Mucosa of gallbladder (tissue), 1 donor: Measurements from ENCODE around the gene SUPT20HL2. TPM values are rescaled to one million over a fixed set of nuclear protein-coding genes. Genes with fewer than 3 reads are reported as not detected.
A peak's percentile ranks its signal among the peaks of the same experiment; 100 is the strongest.
"Not testable (repeated sequence)": the region's sequence is repeated elsewhere in the genome, so short reads cannot be mapped to it uniquely, and the experiment has no call there.

ENCODE experiments used
- DNase-seq: peaks from one replicate; pipeline ENCODE4 v3.0.0-alpha.2; 2020; ENCODE audit warnings: low spot score
- total RNA-seq: library from RNA; stranded (reverse); gene quantifications from one replicate; pipeline ENCODE4 v1.2.1, GENCODE V29; 2021
- donor health status: DM: no; HTN: no; CAD: no.

The SUPT20HL2 gene
- total RNA-seq, 1 donor from 2014 or later = not detected

DNA sequence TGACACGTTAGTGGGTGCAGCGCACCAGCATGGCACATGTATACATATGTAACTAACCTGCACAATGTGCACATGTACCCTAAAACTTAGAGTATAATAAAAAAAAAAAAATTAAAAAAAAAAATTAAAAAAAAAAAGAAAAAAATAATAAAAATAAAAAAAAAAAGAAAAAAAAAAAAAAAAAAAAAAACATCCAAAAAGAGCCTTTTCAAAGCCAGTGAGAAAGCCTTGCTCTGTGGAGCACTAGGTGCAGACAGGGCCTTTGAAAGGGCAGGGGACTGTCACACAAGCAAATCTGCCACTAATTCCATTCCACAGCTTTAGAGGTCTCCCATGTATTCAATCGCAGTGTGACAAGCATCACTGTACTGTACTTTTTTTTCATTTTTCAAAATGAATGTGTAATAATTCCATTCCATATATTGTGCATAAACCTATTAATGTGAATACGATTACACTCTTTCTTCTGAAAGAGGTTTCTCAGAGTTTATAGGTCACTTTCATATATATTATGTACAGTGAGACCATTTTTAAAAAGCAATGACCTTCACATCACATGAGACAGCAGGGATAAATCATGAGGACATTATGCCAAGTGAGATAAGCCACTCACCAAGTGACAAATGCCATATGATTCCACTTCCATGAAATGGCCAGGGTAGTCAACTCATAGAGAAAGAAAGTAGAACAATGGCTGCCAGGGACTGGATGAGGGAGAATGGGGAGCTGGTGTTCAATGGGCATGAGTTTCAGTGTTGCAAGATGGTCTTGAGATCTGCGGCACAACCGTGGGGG is 4.1 kb downstream of the SUPT20HL2 start:
- DNase-seq = not testable (repeated sequence)

DNA sequence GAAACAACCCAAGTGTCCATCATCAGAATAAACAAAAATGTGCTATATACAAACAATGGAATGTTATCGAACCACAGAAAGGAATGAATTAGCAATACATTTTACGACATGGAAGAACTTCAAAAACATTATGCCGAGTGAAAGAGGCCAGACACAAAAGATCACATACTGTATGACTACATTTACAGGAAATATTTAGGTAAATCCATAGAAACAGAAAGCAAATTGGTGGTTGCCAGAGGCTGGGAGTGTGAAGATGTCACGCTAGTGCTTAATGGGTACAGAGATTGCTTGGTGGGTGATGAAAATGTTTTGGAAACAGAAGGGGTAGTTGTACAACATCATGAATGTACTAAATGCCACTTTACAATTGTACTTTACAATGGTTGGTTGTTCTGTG is 5.1 kb downstream of the SUPT20HL2 start:
- DNase-seq = not testable (repeated sequence)

DNA sequence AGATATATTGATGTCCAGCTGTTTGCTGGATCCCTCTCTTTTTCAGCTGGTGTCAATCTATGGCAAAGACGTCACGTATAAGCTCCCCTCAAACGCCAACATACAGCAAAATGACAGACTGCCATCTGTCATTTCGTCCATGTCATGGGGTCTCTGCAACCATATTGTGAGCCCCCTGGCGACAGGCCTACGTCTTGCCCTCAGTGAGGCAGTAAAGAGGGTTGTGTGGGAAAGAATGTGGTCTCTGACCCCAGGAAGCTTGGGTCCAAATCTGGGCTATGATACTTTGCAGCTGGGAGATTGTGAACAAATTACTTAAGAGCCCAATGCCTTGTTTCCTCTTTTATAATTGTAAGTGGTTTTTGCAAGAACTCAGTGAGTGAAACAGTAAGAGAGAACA is 7.4 kb downstream of the SUPT20HL2 start:
- no peak for DNase-seq

DNA sequence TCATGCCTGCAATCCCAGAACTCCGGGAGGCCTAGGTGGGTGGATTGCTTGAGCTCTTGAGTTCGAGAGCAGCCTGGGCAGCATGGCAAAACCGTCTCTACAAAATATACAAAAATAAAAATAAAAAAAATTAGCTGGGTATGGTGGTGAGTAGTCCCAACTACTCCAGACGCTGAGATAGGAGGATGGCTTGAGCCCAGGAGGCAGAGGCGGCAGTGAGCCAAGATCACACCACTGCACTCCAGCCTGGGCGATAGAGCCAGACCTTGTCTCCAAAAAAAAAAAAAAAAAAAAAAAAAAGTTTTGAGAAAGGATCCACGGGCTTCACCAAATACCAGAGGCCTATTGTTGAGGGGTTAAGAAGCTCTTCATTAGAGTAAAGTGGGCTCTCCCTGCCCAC is 8.0 kb downstream of the SUPT20HL2 start:
- DNase-seq = no peak

DNA sequence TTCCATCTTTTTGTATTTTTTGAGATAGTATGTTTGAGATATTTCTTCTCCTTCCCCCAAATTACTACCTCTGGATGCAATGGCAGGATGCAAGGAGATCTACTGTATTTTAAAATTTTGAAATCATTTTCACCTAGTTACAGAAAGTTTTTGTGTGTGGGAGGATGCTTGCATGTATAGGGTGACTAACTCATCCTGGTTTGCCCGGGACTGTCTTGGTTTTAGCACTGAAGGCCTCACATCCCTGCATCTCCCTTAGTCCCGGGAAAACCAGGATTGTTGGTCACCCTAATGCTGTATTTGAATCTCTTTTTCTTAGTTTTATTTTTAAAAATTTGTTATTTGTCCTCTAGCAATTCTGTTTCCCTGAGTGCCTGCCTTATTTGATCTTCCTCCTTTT is 12.1 kb downstream of the SUPT20HL2 start:
- no peak for DNase-seq

DNA sequence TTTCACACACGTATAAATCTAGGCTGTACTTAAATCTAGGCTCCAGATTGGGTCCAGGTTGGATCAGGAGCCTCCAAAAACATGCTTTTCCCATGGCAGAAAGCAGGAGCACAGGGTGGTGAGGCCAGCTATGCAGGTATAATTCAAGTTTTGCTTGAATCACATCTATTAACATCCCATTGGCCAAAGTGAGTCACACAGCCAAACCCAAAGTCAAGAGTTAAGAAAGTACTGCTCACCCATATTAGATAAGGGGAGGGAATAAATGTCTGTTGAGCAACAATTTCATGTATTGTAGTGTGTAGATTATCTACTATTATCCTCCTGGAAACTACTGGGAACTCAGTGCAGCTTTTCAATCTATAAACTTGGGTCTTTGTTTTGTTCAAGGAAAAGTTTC is 12.8 kb downstream of the SUPT20HL2 start:
- DNase-seq = no peak

DNA sequence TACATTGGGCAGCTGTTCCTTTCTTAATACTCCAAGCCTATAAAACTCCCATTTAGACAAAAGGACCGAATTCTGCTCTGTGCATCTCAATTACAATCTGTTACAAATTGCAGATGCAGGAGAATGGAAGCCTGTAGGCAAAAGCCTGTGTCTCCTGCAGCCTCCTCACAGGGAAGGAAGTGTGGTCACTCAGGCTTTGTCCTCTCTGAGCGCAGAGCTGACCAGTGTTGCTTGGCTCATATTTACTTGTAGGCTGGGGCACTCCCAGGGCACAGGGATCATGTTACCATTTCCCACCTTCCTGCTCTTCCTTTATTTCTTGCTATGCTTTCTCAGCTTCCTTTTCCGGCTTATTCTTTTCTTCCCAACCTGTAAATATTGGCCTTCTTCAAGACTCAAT is 15.7 kb downstream of the SUPT20HL2 start:
- no peak for DNase-seq

DNA sequence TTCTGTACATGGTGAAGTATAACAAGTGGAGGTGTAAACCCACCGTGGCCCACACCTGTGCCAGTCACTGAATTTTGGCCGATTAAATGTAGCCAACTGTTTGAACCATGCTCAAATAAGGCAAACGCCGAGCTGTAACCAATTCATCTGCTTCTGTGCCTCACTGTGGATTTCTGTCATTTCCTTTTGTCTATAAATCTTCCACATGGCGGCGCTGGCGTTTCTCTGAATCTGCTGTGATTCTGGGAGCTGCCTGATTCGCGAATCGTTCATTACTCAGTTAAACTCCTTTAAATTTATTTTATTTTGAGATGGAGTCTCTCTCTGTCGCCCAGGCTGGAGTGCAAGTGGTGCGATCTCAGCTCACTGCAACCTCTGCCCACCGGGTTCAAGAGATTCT is 19.2 kb downstream of the SUPT20HL2 start:
- DNase-seq = no peak

DNA sequence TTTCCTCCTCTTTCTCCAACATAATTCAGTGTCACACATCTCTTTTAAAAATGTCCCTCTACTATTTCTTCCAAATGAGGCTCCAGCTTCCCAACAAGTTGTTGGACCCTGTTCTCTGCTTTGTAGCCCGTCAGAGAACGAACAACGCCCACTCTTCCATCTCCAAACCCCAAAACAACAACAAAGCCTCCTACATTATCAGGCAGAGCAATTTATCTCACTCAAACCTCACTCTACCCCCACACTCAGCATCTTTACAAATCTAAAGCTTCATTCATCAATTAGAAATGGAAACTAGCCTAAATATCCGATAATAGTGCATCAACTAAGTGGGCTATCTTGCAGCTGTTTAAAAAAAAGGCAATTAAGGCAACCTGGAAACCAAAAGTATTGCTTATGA is 20.5 kb downstream of the SUPT20HL2 start:
- no peak for DNase-seq

DNA sequence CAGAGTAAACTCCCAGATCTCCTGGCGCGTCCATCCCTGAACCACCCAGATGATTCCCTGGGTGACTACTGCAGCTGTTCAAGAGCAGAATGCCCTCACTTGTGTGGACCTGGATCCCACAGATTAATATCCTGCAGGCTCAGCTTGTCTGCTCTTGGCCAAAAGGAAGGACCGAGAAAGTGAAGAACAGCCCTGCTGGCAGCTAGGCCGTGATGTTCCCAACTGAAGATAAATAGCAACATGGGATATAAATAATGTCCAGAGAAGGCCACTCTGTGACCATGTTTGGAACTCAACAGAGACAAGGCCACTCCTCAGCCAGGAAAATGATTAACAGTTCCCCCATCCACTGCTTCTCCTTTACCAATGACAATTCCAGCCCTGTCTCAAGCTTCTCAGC is 21.5 kb downstream of the SUPT20HL2 start:
- DNase-seq = peak; percentile 11

DNA sequence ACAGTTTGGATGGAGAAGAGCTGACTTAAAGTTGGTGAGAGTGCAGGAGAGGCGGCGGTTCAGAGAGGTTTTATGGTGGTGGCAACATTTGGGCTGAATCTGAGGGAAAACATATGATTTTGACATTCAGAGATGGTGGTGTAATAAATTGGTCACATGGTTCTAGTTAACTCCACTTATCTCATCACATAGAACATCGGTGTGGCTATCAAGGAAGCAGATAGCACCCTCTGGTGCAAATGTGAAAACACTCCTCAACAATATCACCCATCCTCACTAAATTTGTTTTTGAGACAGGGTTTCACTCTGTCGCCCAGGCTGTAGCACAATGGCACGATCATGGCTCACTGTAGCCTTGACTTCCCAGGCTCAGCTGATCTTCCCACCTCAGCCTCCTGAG is 28.8 kb downstream of the SUPT20HL2 start:
- DNase-seq = no peak

DNA sequence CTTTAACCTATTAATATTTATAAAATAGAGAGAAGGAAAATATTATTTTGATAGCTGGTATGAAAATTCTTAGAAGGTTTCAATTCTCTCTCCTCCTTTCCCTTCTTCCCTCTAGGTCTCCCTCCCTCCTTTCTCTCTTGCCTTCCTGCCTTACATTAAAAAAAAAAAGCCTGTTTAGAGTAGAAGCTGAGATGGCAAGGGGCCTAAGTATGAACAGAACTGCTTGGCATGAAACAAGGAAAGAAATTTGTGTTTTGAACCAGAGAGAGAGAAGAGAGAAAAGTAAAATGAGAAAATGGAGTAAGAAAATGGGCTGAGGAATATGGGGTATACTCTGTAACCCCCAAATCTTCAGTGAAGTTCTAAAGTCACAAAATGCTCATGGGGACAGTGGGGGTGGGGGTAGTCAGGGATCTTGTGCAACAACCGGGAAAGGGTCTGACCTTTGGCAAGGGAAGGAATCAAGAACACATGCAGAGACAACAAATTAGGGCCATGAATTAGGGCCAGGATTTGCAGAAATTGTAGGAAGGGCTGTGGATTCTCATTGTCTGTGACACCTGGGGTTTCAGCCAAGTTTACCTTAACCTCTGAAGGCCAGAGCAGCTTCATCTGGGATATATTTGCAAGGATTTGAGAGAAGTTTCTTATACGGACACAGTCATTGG is 30.6 kb downstream of the SUPT20HL2 start:
- no peak for DNase-seq

DNA sequence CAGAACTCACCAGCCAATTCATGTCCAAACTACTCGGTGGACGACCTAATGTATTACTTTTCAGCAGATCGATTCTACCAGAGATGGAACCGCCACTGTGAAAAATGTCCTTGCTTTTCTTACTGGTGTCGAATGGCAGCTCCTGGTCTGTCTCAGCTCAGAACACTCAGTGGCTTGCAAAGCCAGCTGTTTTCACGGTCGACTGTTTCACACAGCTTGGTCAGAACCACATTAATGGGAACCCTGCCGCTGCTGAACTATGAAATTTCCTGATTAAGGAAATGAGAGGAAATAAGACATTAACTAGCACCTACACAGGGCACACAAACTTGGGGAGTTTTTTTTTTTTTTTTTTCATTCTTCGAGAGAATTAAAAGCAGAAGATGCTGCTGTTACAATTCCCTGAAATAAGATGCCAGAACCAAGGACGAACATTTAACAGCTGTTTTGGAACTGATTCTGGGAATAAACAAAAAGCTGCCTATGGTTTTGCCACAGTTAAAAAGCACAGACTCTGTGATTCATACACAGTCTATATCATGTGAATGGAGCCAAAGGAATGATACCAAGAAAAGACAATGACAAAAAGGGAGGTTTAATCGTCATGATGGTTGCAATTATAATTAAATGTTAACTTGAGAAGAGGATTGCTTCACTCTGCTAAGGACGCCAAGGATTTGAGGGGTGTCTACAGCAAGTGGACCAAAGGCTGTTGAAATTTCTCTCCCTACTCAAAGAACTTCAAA is 31.3 kb downstream of the SUPT20HL2 start:
- DNase-seq = no peak

DNA sequence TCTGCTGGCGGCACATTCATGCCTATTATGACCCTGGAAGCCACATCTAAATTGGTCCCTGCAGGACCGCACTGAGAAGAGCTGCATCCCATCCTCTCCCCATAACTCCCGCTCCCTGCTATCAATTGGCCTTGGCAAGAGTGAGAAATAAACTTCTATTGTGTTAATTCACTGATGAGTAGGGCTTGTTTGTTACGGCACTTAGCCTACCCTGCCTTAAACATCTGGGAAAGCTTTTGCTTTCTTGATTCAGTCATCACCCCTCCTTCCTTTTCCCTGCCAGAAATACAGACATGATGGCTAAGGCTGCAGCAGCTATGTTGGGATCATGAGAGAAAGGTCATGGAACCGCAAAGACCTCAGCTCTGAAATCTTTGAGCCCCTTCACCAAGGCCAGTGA is 36.5 kb downstream of the SUPT20HL2 start:
- DNase-seq = no peak

DNA sequence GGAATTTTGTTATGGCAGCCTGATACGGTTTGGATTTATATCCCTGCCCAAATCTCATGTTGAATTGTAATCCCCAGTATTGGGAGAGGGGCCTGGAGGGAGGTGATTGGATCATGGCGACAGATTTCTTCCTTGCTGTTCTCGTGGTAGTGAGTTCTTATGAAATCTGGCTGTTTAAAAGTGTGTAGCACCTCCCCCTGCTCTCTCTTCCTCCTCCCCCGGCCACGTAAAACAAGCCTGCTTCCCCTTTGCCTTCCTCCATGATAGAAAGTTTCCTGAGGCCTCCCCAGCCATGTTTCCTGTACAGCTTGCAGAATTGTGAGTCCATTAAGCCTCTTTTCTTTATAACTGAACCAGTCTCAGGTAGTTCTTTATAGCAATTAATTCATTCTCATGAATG is 37.9 kb downstream of the SUPT20HL2 start:
- DNase-seq = no peak

DNA sequence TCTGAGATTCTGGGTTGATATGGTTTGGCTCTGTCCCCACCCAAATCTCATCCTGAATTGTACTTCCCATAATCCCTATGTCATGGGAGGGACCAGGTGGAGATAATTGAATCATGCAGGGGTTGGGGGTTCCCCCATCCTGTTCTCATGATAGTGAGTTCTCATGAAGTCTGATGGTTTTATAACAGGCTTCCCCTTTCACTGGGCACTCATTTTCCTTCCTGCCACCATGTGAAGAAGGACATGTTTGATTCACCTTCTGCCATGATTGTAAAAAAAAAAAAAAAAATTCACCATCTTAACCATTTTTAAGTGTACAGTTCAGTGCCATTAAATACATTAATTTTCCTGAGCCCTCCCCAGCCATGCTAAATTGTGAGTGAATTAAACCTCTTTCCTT is 42.6 kb downstream of the SUPT20HL2 start:
- no peak for DNase-seq

DNA sequence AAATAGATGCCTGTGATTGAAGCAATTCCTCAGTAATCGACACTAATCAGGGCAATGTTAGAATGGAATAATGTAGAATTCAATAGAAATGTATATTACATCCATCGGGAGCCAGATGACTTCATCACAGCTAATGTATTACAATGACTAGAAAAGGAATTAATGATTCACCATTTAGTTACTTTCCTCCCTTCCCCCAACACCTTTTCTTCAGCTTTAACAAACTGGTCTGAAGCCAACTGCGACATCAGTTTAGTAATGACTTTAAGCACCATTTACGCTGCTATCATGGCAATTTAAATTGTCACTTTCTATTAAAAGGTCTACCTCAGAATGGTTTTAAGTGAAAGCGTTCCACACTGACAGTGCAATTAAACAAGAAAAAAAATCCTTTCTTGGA is 45.1 kb downstream of the SUPT20HL2 start:
- DNase-seq = no peak

DNA sequence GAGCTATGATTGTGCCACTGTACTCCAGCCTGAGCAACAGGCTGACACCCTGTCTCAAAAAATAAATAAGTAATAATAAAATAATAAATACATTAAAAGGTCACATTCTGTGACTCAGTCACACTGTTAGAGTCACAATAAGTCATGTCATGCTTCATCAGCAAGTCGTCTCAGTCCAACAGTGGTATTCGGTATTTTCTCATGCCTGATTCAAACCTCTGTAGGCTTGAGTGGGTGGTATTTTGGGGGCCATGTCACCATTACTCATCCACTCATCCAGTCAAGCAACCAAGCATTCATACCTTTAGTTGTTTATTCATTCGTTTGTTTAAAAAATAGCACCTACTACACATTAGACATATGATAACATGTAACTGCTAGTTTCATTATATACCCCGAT is 46.9 kb downstream of the SUPT20HL2 start:
- DNase-seq = no peak

DNA sequence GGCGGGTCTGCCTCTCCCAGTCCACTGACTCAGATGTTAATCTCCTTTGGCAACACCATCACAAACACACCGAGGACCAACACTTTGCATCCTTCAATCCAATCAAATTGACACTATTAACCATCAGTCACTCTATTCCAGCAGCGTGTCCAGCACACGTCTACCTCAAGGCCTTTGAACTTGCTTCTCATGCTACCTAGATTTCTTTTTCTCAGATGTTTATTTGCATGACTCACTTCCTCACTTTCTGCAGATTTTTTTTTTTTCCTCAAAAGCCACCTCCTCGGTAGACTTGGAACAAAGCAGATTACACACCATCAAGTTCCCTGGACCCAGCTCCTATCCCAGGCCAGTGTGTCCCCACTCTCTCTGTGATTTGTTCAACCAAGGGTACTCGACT is 49.5 kb downstream of the SUPT20HL2 start:
- no peak for DNase-seq

DNA sequence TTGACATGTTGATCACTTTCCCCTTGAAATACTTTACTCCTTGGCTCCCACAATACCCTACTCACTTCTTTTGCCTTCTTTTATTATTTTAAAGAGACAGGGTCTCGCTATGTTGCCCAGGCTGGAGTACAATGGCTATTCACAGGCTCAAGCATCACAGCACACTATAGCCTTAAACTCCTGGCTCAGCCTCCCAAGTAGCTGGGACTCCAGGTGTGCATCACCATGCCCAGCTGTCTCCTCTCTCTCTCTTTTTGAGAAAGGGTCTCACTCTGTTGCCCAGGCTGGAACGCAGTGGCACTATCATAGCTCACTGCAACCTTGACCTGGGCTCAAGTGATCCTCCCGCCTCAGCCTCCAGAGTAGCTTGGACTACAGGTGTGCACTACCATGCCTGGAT is 51.6 kb downstream of the SUPT20HL2 start:
- DNase-seq = no peak
